SK-N-MC (cell line): ENCODE measurements around the gene PTH2.

Source experiments
- DNase-seq: peaks from one replicate; pipeline ENCODE4 v3.0.0-alpha.2; 2011; ENCODE audit warnings: low read depth, low spot score
- H3K27ac ChIP-seq: fragments of 200-600 bp; sonication (generic); 2 replicates; pipeline ENCODE4 v1.5.1; 2016; ENCODE audit warnings: mixed run types
- H3K36me3 ChIP-seq: fragments of 200-600 bp; sonication (generic); 2 replicates; pipeline ENCODE4 v1.6.1; 2017; ENCODE audit warnings: antibody characterized with exemption, low read length, mixed read lengths; ENCODE audit not compliant: insufficient read depth
- H3K4me3 ChIP-seq: fragments of 200-600 bp; sonication (generic); 2 replicates; pipeline ENCODE4 v1.5.1; 2016
- H3K9ac ChIP-seq: fragments of 200-600 bp; sonication (generic); 2 replicates; pipeline ENCODE4 v1.8.0; 2017; ENCODE audit warnings: mixed run types, mixed read lengths; ENCODE audit not compliant: insufficient read length
- H3K9me3 ChIP-seq: fragments of 200-600 bp; sonication (generic); 2 replicates; pipeline ENCODE4 v1.6.1; 2017; ENCODE audit warnings: low read depth, mild to moderate bottlenecking, antibody characterized with exemption, low read length, moderate library complexity, mixed read lengths
- EZH2 ChIP-seq: fragments of 200-600 bp; sonication (generic); IDR thresholded peaks from one replicate; pipeline ENCODE4 v1.6.1; 2017; ENCODE audit warnings: antibody characterized with exemption
- FOXP2 ChIP-seq: optimal IDR thresholded peaks from 2 replicates; pipeline ENCODE3; 2011; ENCODE audit warnings: mild to moderate bottlenecking, moderate library complexity; ENCODE audit not compliant: insufficient read depth; ENCODE audit errors: extremely low read length, control extremely low read depth
- POLR2AphosphoS5 ChIP-seq: IDR thresholded peaks from 2 replicates; pipeline ENCODE4 v1.6.1; 2012; ENCODE audit warnings: mild to moderate bottlenecking, low read depth, low read length, borderline replicate concordance

Gene PTH2

DNA sequence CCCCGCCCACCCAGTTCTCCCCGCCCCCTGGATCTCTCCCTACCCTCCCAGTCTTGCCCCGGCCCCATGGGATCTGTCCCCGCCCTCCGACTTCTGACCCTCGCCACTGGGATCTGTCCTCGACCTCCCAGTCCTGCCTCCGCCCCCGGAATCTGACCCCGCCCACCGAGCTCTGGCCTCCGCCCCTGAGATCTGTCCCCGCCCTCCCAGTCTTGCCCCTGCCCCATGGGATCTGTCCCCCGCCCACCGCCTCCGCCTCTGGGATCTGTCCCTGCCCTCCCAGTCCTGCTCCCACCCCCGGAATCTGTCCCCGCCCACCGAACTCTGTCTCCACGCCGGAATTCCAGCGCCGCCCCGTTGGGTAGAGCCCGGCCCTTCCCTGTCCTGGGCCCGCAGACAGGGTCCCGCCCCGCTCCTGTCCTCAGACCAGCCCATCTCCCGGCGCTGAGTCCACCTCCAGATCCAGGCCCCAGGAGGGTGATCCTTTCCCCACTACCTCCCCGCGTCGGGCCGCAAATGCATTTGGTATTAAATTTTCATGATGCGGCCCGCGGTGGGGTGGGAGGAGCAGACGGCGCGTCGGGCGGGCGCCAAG lies 19.6 kb upstream of the PTH2 start:
- peak; percentile 75 for DNase-seq
- Histone ChIP-seq H3K9me3 (no peaks in the 10 kb centered on the region), H3K36me3 (peaks cover 9% of the 10 kb centered on the region), H3K4me3 (peak overlapping the region; percentile 99), H3K9ac (peak overlapping the region; percentile 78), H3K27ac (peak overlapping the region; percentile 85)
- peak; percentile 56; the same call in 1 of the 2 replicates for TF ChIP-seq POLR2AphosphoS5
- no peak for TF ChIP-seq EZH2
- TF ChIP-seq FOXP2: no peak

DNA sequence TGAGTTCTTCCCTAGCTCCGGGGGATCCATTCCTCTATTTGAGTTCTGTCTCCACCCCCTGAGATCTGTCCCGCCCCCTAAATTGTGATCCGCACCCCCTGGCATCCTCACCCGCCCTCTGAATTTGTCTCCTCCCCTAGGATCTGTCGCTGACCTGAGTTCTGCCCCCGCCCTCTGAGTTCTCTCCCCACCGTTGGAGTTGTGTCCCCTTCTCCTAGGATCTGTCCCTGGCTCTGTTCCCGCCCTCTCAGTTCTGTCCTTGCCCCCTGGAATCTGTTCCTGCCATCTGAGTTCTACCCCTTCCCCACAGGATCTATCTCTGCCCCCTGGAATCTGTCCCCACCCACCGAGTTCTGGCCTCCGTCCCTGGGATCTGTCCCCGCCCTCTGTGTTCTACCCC lies 19.1 kb upstream of the PTH2 start:
- peaks cover 9% of the 10 kb centered on the region for H3K36me3 ChIP-seq
- TF ChIP-seq POLR2AphosphoS5: no peak
- no peak for TF ChIP-seq FOXP2
- no peak for TF ChIP-seq EZH2
- peak overlapping the region; percentile 99 for H3K4me3 ChIP-seq
- no peak for DNase-seq
- no peaks in the 10 kb centered on the region for H3K9me3 ChIP-seq
- H3K27ac ChIP-seq: peak overlapping the region; percentile 83; the same call in 1 of the 2 replicates
- H3K9ac ChIP-seq: peak overlapping the region; percentile 63

DNA sequence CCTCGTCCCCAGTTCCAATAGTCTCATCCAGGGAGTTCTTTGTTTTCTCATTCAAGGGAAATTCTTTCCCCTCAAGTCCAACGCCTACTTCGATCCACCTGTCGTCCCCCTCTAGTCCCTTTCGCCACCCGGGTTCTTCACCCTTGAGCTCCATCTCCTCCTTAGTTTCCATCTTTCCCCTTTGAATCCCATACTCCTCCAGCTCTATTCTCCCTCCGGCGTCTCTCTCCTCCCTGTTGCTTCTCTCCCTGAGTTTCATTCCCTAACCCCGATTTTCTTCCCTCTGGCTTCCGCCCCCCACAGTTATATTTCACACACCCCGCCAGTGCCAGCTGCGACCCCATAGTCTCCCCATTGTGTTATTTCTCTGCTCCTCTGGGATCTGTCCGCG lies 18.7 kb upstream of the PTH2 start:
- DNase-seq: no peak
- H3K4me3 ChIP-seq: peak overlapping the region; percentile 99
- peak overlapping the region; percentile 83; the same call in 1 of the 2 replicates for H3K27ac ChIP-seq
- TF ChIP-seq EZH2 (no peak), POLR2AphosphoS5 (no peak), FOXP2 (no peak)
- H3K36me3 ChIP-seq: peaks cover 5% of the 10 kb centered on the region
- H3K9me3 ChIP-seq: no peaks in the 10 kb centered on the region
- H3K9ac ChIP-seq: peak overlapping the region; percentile 63

DNA sequence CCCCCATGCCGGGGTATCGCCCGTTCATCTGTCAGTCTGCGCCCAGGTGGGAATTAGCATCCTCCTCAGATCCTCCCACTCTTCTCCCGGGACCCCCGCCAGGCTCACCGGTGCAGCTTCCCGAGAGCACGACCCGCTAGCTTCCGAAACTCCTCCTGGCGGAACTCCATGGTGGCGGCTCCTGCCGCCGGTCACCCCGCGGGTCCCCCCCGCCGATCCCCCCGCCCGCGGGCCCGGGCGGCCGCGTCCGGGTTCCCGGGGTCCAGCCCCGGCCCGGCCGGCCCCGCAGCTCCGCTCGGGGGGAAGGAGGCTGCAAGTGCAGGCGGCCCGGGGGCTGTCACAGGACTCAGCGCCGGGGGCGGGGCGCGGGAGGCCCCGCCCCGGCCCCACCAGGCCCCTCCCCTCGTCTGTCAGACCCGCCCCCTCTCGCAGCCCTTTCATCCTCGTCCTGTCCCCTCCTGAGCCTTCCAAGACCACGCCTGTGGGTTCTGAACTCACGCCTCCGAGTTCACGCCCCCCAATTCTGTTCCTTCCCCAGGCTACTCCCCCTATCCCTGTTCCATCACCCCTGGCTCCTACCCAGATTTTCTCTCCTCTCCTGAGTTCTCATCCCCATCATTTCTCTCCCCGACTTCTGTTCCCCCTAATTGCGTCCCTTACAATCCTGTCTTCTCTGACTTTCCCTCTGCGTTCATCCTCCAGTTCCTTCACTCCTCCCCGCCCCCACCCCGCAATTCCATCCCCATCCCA lies 18.1 kb upstream of the PTH2 start, which contains the start of gene SLC17A7:
Gene SLC17A7 (minus strand): TSS at position 318 of the 750 bp plus-strand sequence. CDS start 148 bp downstream, at position 170.
- H3K9ac ChIP-seq: peak within 1 kb of the TSS; percentile 63
- no peak for TF ChIP-seq POLR2AphosphoS5
- no peaks in the 10 kb centered on the region for H3K36me3 ChIP-seq
- H3K27ac ChIP-seq: peak within 1 kb of the TSS; percentile 83; the same call in 1 of the 2 replicates
- no peaks in the 10 kb centered on the region for H3K9me3 ChIP-seq
- no peak for DNase-seq
- peak within 1 kb of the TSS; percentile 99 for H3K4me3 ChIP-seq

DNA sequence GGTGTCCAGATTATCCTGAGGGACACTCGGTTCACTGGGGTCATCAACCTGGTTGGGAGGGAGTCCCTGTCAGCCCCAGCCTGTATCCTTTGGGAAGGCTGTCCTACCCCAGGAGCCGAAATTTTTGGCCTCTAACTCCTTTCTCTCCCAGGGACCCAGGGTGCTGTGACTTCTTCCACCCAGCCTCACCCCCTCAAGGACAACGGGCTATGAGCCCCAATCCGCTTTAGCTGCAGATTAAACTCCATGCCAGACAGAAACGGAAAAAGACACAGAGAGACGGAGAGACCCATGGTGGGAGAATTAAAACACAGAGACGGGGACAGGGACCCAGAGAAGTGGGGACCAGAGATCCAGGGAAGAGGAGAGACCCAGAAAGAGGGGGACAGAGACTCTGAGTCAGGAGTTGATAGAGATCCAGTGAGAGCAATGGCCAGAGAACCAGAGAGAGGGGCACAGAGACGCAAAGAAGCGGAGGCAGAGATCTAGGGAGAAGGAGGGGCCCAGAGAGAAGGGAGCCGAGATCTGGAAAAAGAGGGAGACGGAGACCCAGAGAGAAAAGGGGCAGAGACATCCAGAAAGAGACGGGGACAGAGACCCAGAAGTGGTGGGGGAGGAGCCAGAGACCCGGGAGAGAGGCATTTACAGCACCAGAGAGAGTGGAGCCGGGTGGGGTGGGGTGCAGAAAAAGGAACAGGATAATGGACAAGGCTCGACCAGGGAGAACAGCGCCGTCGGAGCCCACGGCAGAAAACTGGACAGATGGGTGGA lies 17.4 kb upstream of the PTH2 start:
- Histone ChIP-seq H3K36me3 (no peaks in the 10 kb centered on the region), H3K9me3 (no peaks in the 10 kb centered on the region), H3K9ac (peak overlapping the region; percentile 54), H3K4me3 (peak overlapping the region; percentile 79), H3K27ac (no peak overlapping the region)
- TF ChIP-seq FOXP2 (no peak), EZH2 (no peak), POLR2AphosphoS5 (no peak)
- DNase-seq: no peak

DNA sequence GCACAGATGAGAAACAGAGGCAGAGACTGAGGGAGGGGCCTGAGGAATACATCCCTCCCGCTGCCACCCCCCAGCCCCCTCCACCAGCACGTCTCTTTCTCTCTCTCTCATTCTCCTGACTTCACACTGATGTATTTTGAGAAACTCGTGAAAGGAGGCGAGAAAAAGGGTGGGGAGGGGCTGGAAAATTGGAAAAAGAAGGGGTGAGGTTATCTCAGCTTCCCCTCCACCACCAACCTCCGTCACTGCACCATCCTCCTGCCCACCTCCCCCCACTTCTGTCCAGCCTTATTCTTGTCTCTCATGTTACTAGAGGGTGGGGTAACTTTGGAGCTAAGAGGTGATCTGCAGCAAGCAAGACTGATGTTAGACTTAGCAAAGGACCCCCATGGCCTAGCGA lies 16.6 kb upstream of the PTH2 start:
- TF ChIP-seq POLR2AphosphoS5: no peak
- TF ChIP-seq EZH2: no peak
- no peak for TF ChIP-seq FOXP2
- no peak for DNase-seq
- peak overlapping the region; percentile 79 for H3K4me3 ChIP-seq

DNA sequence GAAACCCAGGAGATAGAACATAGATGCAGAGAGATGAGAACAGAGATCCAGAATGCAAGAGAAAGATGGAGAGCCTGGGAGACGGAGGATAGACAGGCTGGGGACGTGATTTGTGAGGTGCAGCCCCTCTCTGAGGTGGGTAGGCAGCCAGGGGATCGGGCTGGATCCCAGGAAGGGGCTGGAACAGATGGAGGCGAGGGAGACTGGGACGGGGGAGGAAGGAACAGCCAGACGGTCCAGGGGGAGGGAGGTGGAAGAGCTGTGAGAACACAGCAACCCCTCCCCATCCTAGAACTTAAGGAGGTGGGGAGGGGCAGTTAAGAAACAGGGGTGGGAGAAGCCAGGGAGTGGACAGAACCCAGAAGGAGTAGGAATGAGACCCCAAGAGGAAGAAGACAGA lies 15.0 kb upstream of the PTH2 start:
- no peak for DNase-seq
- H3K9me3 ChIP-seq: no peaks in the 10 kb centered on the region
- no peak overlapping the region for H3K9ac ChIP-seq
- TF ChIP-seq EZH2 (no peak), POLR2AphosphoS5 (no peak), FOXP2 (no peak)
- no peak overlapping the region for H3K27ac ChIP-seq
- no peak overlapping the region for H3K4me3 ChIP-seq
- no peaks in the 10 kb centered on the region for H3K36me3 ChIP-seq

More for the DNA sequence above, 16.6 kb upstream of the PTH2 start:
- Histone ChIP-seq H3K9me3 (no peaks in the 10 kb centered on the region), H3K36me3 (no peaks in the 10 kb centered on the region), H3K9ac (no peak overlapping the region), H3K27ac (no peak overlapping the region)

DNA sequence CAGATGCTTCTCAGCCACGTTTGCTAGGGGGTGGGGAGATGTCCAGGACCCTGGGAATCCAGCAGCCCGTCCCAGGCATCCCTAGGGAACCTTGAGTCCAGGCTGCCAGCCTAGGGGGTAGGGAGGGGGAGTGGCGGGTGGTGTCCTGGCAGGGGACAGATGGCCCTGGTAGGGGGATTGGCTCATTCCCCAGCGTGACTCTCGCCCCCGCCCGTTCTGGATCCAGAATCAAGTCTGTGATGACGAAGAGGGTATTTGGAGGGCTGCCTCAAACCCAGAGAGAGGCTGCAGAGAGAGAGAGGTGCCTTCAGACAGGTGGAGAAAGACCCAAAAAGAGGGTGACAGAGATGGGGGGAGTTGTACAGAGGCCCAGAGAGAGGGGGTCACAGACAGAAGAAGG lies 14.0 kb upstream of the PTH2 start:
- no peak overlapping the region for H3K27ac ChIP-seq
- TF ChIP-seq POLR2AphosphoS5: no peak
- TF ChIP-seq EZH2: no peak
- no peak for TF ChIP-seq FOXP2
- H3K9ac ChIP-seq: no peak overlapping the region
- no peak overlapping the region for H3K4me3 ChIP-seq
- no peak for DNase-seq
- no peaks in the 10 kb centered on the region for H3K36me3 ChIP-seq
- no peaks in the 10 kb centered on the region for H3K9me3 ChIP-seq
